SKM-1 treated with dmso at 0.1 percent for 144 hours (cell line): ENCODE measurements around the gene DCBLD1.
"Not testable (repeated sequence)": the region's sequence is repeated elsewhere in the genome, so short reads cannot be mapped to it uniquely, and the experiment has no call there.

ENCODE experiments used
- DNase-seq: peaks from one replicate; lab custom pipeline; 2025; ENCODE audit not compliant: unreplicated experiment; lab: John Stamatoyannopoulos, UW

DCBLD1 gene

GRCh38 chr6:117482240-117483003 is at the start of gene DCBLD1:
Gene DCBLD1 (plus strand): TSS chr6:117482674. CDS start chr6:117482782, 108 bp downstream.
- peak; percentile 60 for DNase-seq

DNA sequence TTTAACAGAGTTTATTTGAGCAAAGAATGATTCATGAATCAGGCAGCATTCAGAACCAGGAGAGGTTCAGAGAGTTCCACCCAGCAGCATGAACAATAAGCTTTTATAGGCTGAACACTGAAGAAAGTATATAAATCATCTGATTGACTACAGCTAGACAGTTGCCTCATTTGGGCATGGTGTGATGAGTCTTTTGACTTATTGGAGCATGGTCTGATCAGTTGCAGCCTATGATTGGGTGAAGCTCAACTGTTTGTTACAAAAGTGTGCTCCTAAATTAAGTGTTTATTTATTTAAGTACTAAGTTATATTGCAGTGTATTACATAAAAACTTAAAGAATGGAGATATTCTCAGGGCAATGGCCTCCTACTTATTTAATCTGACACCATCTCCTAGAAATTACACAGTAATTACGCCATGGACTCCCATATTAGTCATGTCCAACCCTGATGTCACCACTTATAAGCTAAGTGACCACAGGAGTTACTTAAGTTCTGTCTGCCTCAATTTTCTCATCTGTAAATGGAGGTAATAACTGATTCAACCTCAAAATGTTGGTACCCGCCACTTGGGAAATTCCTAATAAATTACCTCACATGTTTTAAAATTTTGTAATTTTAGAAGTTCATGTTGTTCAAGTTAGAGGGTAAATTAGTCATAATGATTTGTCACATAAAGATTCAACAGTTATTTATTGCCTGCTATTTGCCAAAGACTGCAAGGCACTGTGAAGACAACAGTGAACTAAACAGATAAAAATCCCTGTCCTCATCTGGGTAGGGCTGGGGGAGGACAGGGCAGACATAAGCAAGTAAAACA is 41.6 kb upstream of the DCBLD1 start:
- no peak for DNase-seq

GRCh38 chr6:117441824-117442264 is 40.6 kb upstream of the DCBLD1 start:
- peak; percentile 30 for DNase-seq

GRCh38 chr6:117442313-117442712 is 40.2 kb upstream of the DCBLD1 start:
- DNase-seq, result not testable (repeated sequence)

DNA sequence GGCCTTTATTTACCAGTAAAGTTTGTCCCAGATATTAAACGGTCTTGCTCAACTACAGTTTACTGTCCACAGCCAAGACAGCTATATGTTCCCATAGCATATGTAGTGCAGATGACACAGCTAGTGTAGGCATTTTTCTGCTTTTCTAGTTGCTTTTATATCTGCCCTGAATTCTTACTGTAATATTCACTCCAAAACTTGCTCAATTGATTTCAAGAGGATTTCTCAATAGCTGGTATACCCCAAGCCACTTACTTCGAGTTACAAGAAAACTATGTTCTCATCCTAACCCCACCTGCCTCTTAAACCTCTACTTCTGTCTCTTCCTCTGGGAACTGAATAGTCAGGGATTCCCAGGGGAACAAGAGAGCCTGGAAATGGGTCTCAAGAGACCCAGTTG is 37.9 kb upstream of the DCBLD1 start:
- DNase-seq, result no peak

GRCh38 chr6:117446861-117447260 is 35.6 kb upstream of the DCBLD1 start:
- DNase-seq, result no peak

DNA sequence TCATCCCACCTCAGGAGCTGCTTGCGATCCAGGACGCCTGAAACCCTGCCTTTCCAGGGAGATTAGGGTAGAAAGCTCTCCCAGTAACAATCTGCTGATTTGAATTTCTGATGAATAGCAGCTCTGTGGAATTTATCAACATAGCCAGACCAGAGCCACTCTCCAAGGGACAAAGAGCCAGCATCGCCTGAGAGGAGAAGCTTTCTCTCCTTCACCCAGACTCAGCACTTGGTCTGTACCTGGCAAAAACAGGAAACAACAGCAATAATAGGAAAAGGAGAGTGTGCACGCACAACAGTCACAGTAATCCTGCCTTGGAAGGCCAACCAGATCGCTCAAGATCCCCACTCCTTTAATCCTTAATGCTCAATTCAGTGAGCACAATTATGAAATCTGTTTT is 34.5 kb upstream of the DCBLD1 start:
- no peak for DNase-seq

- DNase-seq, result no peak
Observed at GRCh38 chr6:117448732-117449485, 33.6 kb upstream of the DCBLD1 start.

DNA sequence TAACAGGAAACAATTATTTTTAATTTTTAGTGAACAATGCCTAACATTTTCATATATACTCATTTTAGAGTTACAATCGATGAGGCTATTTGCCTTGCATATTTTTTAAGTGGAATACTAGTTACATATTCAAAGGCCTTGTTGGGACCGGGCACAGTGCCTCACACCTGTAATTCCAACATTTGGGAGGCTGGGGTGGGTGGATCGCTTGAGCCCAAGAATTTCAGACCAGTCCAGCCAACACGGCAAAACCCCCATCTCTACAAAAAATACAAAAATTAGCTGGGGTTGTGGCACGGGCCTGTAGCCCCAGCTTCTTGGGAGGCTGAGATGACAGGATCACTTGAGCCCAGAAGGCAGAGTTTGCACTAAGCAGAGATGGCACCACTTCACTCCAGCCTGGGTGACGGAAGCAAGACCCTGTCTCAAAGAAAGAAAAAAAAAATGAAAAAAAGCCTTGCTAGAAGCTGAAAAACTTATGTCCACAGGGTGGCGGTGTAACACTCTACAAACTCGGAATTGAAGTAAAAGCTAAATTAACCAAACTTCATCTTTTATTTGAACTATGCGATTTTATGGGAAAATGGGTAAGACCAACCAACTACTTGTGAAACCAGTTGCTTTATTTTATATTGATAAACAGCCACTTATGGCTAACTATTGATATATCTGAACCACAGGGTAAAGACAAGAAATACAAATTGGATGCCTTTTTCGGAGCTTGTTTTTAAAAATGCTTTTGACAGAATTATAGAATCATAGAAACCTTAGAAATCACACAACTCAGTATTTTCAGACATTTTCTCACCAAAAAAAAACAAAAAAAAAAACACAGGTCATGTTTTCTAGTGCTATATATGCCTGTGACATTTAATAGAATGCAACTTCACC is 32.7 kb upstream of the DCBLD1 start:
- DNase-seq, result peak; percentile 63

GRCh38 chr6:117451671-117452070 is 30.8 kb upstream of the DCBLD1 start:
- DNase-seq, result no peak

DNA sequence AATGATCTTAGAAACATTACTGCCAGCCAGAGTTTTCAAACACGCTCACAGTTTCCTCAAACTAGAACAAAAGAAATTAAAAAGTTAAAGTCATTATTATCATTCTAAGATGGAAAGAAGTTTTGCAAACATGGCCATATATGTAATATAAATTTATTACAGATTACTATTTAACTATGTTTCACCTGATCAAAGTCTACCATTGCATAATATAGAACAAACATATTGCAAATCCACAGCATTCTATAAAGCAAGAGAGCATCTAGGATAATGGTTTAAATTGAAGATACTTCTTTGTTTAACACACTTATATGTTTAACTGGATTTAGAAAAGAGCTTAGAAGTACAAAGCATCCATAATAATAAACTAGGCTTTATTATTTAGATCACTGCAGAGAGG is 26.2 kb upstream of the DCBLD1 start:
- no peak for DNase-seq

DNA sequence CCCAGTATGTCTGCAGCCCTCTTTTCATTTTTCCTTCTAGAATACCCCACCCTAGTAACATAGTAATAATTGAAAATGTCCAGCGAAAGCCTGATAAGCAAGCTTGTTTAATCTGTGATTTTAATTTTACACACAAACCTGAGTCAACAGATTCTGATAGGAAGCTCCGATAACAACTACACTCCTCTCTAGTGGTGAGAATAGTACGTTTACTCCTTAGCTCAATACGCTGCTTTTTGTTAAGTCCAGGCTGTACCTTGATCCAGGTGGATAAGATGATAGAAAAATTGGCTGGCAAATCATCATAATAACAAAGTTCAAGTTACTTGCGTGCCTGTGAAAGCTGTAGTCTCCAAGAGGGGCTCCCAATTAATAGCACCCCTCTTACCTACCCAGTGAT is 25.5 kb upstream of the DCBLD1 start:
- DNase-seq, result no peak

- no peak for DNase-seq
Observed at GRCh38 chr6:117459204-117459944, 23.1 kb upstream of the DCBLD1 start.

GRCh38 chr6:117463762-117464665 is 18.5 kb upstream of the DCBLD1 start:
- no peak for DNase-seq

DNA sequence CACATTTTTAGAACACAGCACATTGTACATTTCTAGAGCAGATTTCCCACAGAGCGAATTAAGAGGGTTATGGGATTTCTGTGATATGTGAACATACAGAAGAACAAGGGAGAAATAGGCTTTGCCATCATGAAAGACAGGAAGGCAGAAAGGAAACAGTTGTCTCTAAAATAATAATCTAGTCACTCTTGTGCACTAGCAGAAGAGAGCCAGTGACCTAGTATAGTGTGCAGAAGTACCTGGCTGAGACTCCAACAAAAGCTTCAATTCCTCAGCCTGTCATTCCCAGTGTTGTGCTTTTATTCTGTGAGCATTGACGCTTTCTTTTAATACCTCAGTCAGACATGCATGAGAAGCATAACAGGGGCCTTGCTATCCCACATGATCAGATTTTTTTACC is 17.8 kb upstream of the DCBLD1 start:
- no peak for DNase-seq

DNA sequence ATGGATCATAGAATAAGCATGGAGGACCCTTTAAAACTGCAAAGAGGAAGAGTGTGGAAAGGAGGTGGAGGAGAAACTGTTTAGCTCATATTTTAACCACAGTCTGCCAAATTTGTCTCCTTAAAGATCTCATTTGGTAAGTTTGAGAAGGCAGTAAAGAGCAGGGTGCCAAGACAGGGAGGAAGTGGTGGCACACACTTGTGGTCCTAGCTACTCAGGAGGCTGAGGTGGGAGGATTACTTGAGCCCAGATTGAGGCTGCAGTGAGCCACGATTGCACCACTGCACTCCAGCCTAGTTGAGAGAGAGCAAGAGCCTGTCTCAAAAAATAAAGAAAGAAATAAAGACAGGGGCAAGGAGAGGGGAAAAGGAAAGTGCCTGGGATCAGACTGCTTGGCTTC is 16.8 kb upstream of the DCBLD1 start:
- DNase-seq, result no peak

DNA sequence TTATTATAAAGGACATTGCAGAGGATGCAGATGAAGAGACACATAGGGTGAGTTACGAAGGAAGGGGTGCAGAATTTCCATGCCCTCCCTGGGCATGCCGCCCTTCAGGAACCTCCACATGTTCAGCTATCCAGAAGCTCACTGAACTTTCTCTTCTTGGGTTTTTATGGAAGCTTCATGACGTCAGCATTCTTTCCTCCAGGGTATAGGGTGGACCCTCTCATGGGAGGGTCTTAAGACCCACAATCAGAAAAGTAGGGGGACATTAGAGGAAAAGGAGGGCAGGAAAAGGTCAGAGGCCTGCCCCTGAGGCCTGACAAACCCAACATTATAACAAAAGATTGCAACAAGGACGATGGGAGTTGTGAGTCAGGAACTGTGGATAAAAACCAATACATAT is 14.6 kb upstream of the DCBLD1 start:
- no peak for DNase-seq

DNA sequence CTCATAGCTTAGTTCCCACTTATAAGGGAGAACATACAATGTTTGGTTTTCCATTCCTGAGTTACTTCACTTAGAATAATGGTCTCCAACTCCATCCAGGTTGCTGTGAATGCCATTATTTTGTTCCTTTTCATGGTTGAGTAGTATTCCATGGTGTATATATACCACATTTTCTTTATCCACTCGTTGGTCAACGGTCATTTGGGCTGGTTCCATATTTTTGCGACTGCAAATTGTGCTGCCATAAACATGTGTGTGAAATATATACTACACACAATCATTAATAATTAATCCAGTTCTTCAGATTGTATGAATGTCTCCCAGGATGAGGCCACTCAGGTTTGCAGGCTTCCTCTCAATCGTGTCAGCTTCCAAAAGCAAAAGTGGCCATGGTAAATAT is 13.9 kb upstream of the DCBLD1 start:
- DNase-seq, result not testable (repeated sequence)

- peak; percentile 82 for DNase-seq
Observed at GRCh38 chr6:117469356-117469755, 13.1 kb upstream of the DCBLD1 start.
